Measurements from ENCODE around the gene RAC2. TPM values are rescaled to one million over a fixed set of nuclear protein-coding genes. Genes with fewer than 3 reads are reported as not detected.

Gene RAC2
- total RNA-seq, 1 donor from 2014 or later, result 11.5 TPM

GRCh38 chr22:37207981-37208380 is 36.1 kb downstream of the RAC2 start:
- H3K9me3 ChIP-seq, result no peaks in the 10 kb centered on the region
- DNase-seq (ENCODE audit: low spot score in 2 of 2), result no peak
- no peaks in the 10 kb centered on the region for H3K36me3 ChIP-seq
- no peak for TF ChIP-seq CTCF (IDR thresholded peaks at IDR 0.05)
- H3K27ac ChIP-seq, result no peak overlapping the region
- H3K4me3 ChIP-seq, result no peak overlapping the region
- no peaks in the 10 kb centered on the region for H3K27me3 ChIP-seq
- intact Hi-C loops (cut with DNase I), result no loop called here
- H3K4me1 ChIP-seq, result peaks cover 0 to 3% of the 10 kb centered on the region in 2 donors

GRCh38 chr22:37206841-37207821 is 36.9 kb downstream of the RAC2 start:
- DNase-seq (ENCODE audit: low spot score in 2 of 2), result no peak
- H3K27ac ChIP-seq, result no peak overlapping the region
- no peak overlapping the region for H3K4me3 ChIP-seq
- no peak for TF ChIP-seq CTCF (IDR thresholded peaks at IDR 0.05)
- H3K9me3 ChIP-seq, result no peaks in the 10 kb centered on the region
- intact Hi-C loops (cut with DNase I), result no loop called here
- H3K36me3 ChIP-seq, result no peaks in the 10 kb centered on the region
- no peaks in the 10 kb centered on the region for H3K4me1 ChIP-seq
- no peaks in the 10 kb centered on the region for H3K27me3 ChIP-seq

- Histone ChIP-seq H3K4me3 (no peak overlapping the region), H3K4me1 (no peaks in the 10 kb centered on the region), H3K27me3 (no peaks in the 10 kb centered on the region), H3K27ac (no peak overlapping the region), H3K36me3 (no peaks in the 10 kb centered on the region), H3K9me3 (no peaks in the 10 kb centered on the region)
- DNase-seq (ENCODE audit: low spot score in 2 of 2), result no peak
- TF ChIP-seq CTCF (IDR thresholded peaks at IDR 0.05), result no peak
- intact Hi-C loops (cut with DNase I), result no loop called here
These were observed 37.8 kb downstream of the RAC2 start for GRCh38 chr22:37206118-37206840.

- intact Hi-C loops (cut with DNase I), result no loop called here
These were observed 39.0 kb downstream of the RAC2 start for GRCh38 chr22:37205046-37205445.

More at GRCh38 chr22:37205046-37205445, 39.0 kb downstream of the RAC2 start:
- Histone ChIP-seq H3K4me1 (no peaks in the 10 kb centered on the region), H3K4me3 (no peak overlapping the region), H3K9me3 (no peaks in the 10 kb centered on the region), H3K27me3 (no peaks in the 10 kb centered on the region), H3K36me3 (no peaks in the 10 kb centered on the region), H3K27ac (no peak overlapping the region)
- no peak for TF ChIP-seq CTCF (IDR thresholded peaks at IDR 0.05)
- DNase-seq (ENCODE audit: low spot score in 2 of 2), result no peak
